ENCODE measurements around the gene FHOD1.

GRCh38 chr16:67199011-67199807 lies 48.1 kb downstream of the FHOD1 start, which contains the start of gene ELMO3:
- TF ChIP-seq GATA3 (IDR thresholded peaks at IDR 0.05; ENCODE audit: low read depth, low read length) (no peak), GATA2 (IDR thresholded peaks at IDR 0.05; ENCODE audit: low read depth, low read length) (no peak)

All from SH-SY5Y (cell line).